OCI-LY7 (cell line): ENCODE measurements around the gene NPIPB2.

ENCODE experiments used
- EZH2phosphoT487 ChIP-seq: fragments of 200-600 bp; sonication (generic); IDR thresholded peaks from 2 replicates; pipeline ENCODE4 v1.6.1; 2018; ENCODE audit warnings: low read depth, borderline replicate concordance, mild to moderate bottlenecking, mixed run types, antibody characterized with exemption, low read length, moderate library complexity, mixed read lengths
- TF ChIP-seq, protein P1 (sequence below): fragments of 200-600 bp; sonication (generic); conservative IDR thresholded peaks from 2 replicates; pipeline ENCODE4 v1.5.1; 2014; ENCODE audit warnings: mild to moderate bottlenecking, antibody characterized with exemption, low read length, moderate library complexity, mixed read lengths

DNA sequence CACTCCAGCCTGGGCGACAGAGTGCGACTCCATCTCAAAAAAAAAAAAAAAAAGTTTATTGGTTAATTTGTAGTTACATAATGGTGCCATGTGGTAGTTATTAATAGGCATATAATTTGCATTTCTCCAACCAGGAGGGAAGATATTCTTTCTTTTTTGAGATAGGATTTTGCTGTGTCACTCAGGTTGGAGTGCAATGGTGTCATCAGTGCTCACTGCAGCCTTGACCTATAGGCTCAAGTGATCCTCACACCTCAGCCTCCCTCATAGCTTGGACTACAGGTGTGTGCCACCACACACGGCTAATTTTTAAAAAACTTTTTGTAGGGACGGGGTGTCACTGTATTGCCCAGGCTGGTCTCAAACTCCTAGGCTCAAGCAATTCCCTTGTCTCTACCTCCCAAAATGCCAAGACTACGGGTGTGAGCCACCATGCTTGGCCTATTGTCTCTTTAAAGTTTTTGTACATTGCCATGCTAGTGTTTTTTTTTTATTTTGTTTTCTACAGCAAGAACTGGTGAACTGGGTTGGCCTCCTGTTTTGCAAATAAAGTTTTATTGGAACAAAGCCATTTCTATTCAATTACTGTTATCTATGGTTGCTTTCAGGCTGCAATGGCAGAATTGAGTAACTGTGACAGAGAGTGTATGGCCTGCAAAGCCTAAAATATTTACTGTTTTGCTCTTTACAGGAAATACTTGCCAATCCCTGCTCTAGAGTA, 46.6 kb upstream of the NPIPB2 start:
- TF ChIP-seq, protein P1, sequence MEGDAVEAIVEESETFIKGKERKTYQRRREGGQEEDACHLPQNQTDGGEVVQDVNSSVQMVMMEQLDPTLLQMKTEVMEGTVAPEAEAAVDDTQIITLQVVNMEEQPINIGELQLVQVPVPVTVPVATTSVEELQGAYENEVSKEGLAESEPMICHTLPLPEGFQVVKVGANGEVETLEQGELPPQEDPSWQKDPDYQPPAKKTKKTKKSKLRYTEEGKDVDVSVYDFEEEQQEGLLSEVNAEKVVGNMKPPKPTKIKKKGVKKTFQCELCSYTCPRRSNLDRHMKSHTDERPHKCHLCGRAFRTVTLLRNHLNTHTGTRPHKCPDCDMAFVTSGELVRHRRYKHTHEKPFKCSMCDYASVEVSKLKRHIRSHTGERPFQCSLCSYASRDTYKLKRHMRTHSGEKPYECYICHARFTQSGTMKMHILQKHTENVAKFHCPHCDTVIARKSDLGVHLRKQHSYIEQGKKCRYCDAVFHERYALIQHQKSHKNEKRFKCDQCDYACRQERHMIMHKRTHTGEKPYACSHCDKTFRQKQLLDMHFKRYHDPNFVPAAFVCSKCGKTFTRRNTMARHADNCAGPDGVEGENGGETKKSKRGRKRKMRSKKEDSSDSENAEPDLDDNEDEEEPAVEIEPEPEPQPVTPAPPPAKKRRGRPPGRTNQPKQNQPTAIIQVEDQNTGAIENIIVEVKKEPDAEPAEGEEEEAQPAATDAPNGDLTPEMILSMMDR, result no peak
- TF ChIP-seq EZH2phosphoT487, result no peak
